Lower leg skin (tissue), 3 donors: ENCODE measurements around the gene LMAN2.

Experiments used
- CTCF ChIP-seq, 3 donors: fragments of 450-650 bp; IDR thresholded peaks; one replicate each; pipeline ENCODE4 v1.5.1; 2016; ENCODE audit warnings: antibody characterized with exemption in 3 of 3, mild to moderate bottlenecking in 3 of 3, moderate library complexity in 2 of 3
- POLR2A ChIP-seq, 2 donors: fragments of 450-650 bp; IDR thresholded peaks; one replicate each; pipeline ENCODE4 v1.6.1; 2016 to 2017; ENCODE audit warnings: antibody characterized with exemption in 2 of 2, mild to moderate bottlenecking in 1 of 2, moderate library complexity in 1 of 2

GRCh38 chr5:177371120-177372033, 19.9 kb upstream of the LMAN2 start:
- TF ChIP-seq POLR2A (IDR thresholded peaks at IDR 0.05) (no peak), CTCF (IDR thresholded peaks at IDR 0.05) (no peak)
